HG03342 (cell line): ENCODE results near the gene AFP.
A peak's percentile ranks its signal among the peaks of the same experiment; 100 is the strongest.

Experiments used
- ATAC-seq: cut with Tn5 transposase; IDR thresholded peaks from one replicate; pipeline ENCODE4 v1.9.1; 2021; ENCODE audit warnings: mild to moderate bottlenecking, moderate library complexity; ENCODE audit not compliant: unreplicated experiment

AFP gene

DNA sequence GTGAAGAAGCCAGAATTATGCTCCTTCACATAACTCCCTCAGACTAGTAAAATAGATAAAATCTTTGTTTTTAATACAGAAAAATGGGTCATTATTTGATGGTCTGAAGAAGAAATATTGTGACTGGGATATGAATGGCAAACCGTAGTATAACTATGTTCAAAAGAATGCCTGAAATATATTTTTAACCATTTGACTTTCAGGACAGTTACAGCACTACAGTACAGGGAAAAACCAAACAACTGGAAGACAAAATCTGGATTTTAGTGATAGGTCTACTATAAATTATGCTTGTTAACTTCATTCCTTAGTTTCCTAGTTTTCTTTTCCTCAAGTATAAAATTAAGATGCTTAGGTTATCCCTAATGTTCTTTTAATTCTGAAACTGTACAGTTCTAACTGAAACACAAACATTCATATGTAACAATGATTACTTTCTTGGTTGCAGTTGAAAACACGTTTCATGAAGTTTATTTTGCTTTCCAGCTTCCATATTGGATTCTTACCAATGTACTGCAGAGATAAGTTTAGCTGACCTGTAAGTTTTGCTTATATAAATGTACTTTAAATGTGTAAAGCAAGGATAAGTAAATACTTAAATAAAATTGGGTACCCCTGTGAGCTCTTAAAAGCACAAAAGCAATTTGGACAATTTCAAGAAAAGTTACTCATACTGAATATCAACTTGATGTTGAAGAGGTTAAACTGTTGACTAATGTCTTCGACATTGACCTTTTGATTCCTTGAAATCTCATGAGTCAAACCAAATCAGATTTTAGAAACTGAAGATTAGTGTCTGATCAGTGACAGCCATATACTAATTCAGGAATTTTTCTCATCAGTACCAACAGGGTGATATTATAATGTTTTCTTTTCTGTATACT lies 895 bp downstream of the AFP start:
- no peak for ATAC-seq

DNA sequence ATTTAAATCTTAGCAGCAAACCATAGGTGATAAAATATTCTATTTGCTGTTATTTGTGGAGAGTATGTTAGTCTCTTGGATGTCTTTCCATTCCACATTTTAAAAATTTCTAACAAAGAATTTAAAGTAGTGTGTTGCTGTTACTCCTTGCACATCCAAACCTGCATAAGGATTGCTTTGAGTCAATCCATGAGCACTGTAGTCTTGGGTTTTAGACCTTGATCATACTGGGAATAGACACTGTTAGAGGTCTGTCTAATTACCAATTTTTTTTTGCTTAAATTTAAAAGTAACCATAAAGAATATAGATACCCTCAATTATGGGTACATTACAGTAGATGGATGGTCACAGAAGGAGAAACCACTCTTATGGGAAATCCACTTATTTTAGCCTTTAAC lies 1.5 kb downstream of the AFP start:
- no peak for ATAC-seq

DNA sequence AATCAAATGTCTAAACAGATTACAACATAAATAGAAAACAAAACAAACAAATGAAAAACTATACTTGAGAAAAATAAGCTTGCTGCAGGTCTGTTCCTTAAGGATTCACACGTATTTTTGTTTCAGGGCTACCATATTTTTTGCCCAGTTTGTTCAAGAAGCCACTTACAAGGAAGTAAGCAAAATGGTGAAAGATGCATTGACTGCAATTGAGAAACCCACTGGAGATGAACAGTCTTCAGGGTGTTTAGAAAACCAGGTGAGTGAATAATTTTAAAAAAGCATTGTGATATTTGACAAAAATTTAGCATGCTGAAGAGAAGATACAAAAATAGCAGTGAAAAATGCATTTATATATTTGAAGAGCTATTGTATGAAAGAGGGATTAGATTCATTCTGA lies 2.0 kb downstream of the AFP start:
- no peak for ATAC-seq

DNA sequence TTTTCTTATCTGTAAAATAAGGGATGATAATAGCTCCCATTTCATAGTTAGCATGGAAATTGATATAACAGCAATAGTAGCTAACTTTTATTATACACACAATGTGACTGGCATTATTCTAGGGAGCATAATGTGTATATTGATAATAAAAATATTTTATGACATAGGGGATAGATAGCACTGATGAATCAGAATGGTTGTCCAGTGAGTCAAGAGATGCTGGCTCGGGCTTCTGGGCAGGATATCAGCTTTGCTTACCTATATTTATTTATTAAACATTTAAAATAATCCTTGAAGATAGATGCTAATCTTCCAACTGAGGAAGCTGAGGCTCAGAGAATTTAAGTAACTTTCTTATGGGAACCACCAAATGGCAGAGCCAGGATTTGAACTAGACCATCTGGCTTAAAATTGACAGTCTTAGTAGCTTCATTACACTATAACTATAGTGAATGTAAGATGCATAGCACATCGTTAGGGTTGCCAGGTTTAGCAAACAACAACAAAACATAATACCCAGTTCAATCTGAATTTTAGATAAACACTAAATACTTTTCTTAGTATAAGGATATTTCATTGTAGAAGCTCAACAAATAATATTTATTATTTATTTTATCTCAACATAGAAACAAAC lies 2.7 kb downstream of the AFP start:
- no peak for ATAC-seq

DNA sequence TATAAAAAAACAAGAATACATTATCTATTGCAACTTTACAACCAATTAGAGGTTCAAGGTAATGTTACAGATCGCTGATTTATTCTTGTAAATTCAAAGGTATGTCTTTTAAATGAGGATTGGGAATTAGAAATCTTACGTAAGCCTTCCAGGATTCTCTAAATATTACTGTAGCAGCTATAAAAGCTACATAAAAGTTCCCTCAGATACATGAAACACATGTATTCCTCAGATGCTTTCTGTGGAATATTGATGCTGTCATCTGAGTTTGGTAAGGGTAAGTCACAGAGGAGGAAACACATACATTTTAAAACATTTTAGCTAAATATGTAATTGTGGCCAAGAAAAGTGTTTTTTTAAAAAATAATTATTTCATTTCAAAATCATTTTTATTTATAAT lies 3.4 kb downstream of the AFP start:
- no peak for ATAC-seq

DNA sequence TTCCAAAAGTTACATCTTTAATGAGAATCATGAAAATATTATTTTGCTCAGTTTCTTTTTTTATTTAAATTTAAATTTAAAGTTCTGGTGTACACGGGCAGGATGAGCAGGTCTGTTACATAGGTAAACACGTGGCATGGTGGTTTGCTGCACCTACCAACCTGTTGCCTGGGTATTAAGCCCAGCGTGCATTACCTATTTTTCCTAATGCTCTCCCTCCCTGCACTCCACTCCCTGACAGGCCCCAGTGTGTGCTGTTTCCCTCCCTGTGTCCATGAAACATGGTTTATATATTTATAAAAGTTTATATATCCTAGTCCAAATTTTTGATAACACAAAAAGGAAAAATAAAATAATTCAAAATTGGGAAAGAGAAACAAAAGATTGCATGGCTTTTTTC lies 4.0 kb downstream of the AFP start:
- no peak for ATAC-seq

DNA sequence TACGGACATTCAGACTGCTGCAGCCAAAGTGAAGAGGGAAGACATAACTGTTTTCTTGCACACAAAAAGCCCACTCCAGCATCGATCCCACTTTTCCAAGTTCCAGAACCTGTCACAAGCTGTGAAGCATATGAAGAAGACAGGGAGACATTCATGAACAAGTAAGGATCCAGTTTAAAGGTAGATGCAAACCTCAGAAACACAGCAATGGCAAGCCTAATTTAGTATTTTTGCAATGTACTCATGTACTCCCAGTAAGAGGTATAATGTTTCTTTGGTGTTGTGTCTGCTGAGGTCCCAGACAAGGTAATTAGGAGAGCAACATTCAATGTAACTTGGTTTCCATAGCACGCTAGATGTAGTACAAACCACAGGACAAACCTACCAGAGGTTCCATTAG lies 4.6 kb downstream of the AFP start:
- ATAC-seq, result no peak

DNA sequence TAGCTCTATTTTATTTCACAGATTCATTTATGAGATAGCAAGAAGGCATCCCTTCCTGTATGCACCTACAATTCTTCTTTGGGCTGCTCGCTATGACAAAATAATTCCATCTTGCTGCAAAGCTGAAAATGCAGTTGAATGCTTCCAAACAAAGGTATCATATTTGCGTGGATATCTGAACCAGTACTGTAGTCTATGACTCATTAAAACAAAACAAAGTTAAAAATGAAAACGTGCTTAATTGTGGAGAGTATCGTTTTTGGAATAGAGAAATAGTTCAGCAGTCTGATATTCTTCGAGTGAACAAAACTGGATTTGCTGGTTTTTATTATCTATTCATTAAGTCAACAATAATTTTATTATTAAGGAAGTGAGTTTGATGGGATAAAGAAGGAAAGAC lies 6.3 kb downstream of the AFP start:
- no peak for ATAC-seq

DNA sequence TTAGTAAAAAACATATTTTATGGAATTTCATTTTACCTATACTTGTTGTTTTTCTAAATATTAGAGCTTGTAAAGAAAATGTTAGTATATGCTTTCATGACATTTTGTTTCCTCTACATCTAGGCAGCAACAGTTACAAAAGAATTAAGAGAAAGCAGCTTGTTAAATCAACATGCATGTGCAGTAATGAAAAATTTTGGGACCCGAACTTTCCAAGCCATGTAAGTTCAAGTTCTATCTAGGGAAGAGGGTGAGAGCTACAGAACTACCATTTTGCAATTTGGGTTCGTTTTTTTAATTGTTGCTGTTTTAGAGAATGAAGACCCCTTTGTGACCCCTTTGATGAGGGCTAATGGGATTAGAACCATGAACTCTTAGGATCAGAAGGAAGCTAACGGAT lies 7.2 kb downstream of the AFP start:
- ATAC-seq, result no peak

DNA sequence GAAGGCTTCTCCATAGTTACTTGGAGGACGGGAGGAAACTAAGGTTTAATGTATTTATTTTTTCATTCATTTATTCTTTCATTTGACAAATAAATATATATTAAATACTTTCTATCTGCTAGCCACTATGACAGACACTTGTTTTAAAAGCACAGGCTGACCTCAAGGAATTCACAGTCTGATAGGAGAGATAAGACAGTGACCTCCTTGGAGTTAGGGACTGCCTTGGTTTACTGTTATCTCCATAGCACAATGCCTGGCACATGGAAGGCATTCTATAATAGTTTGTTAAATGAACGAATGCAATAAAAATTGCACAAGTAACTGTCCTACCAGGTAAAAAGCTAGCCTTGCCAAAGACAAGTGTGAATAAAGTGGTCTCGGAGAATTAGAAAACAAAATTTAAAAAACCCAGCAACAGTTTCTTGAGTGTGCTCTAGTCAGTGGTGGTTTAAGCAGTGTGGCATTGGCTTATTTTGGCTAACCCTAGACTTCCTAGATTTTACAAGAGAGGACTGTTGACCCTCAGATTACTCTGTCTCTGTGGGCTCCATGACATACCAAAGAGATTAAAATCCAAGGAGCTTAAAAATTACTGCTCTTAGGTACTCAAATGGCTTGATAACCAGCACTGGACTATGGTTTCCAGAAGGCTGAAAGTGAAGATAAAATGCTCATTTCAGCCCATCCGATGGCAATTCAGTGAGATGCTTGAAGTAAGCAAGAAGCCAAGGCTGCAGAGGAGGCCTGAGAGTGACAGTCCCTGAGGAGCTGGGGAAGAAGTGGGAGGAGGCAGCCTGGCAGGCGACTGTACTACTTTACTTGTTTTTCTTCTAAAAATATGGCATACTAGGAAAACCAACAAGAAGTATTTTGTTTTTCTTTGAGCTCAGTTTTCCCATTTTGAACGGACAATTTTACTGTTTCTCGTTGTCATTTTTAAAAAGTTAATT lies 9.6 kb downstream of the AFP start:
- no peak for ATAC-seq

DNA sequence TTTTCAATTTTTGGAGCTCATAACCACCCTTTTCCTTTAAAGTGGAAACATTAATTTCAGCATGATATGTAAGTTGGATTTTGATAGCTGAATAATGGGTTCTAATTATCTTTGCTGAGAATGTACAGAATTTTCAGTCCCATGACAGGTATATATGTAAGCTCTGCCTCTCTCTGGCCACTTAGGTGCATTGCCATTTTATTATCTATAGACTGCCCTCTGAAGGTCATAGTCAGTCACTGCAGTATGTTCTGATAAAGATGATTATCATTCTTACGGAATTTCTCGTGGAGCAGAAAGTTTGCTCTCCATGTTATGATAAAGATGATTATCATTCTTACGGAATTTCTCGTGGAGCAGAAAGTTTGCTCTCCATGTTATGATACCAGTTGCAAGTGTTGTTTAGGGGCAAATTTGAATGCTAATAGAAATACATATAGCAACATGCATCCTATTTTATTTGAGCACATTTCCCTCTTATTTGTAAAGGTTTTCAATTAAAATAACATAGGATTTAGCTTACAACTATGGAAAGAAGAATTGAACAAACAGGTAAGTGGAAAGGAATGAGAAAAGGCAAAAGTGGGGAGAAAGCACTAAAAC lies 10.4 kb downstream of the AFP start:
- peak; percentile 100 for ATAC-seq

DNA sequence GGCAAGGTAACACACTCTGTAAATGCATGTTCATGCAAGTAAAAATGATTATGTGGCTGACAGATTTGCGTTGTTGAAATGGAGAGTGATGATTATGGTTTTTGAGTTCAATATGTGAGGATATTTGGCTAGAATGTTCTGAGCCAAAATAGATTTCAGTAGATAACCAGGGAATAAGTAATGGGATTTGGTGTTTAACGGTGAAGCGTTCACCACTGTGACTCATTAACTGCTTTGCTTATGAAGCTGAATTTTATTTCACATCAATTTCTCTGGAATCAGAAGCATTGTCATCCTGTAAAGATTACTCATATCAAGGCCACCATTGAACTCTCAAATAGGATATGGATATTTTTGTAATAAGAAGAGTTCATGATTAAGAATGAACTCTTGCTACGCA lies 11.7 kb downstream of the AFP start:
- no peak for ATAC-seq

DNA sequence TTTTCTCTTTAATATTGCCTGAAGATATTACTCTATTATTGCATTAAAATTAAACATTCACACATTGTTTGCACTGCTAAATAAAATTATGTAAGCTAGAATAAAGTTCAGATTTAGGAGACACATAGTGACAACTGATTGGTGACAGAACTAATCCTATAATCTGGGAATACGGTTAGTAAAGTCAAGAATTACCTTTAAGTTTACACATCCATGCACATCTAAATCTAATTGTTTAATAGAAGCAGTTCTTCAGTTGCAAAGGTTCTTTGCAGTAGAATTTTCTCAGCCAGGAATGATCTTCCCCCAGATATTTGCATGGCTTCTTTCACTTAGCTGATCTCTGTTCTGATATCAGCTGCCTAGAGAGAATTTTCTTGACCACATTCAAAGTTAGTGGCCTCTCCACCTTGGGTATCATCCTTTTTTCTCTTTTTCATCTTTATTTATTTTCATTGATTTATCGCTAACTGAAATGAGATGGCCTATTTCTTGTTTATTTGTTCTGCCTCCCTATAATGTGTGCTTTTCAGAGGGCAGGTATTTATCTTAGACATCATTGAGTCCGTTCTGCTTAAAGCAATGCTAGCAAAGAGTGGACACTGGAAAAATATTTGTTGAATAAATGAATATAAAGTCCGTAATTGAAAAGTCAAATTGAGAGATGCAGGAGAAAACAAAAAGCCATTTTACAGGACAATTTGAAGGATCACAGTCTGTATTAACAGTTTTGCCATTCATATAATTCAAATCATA lies 12.6 kb downstream of the AFP start:
- ATAC-seq, result no peak

DNA sequence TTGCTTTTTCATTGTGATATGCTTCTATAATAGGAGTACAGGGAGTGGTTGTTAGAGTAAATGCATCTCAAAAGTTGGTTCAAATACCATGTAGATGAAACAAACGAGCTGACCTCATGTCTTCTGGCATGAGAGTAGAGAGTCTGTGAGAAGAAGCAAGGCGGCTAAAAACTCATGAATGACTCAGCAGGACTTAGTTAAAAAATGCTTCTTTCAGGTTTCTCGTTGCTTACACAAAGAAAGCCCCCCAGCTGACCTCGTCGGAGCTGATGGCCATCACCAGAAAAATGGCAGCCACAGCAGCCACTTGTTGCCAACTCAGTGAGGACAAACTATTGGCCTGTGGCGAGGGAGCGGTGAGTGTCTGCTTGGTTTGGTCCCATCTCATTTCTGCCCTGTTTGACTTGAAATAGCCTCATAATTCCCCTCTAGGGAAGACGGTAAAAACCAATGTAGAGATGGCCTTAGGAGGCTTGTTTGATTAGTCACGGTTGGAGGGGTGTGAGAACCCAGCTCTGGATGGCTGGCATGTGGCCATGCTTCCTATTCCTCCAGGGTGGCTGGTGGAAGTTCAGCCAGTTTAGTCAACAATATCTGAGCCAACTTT lies 14.5 kb downstream of the AFP start:
- no peak for ATAC-seq

DNA sequence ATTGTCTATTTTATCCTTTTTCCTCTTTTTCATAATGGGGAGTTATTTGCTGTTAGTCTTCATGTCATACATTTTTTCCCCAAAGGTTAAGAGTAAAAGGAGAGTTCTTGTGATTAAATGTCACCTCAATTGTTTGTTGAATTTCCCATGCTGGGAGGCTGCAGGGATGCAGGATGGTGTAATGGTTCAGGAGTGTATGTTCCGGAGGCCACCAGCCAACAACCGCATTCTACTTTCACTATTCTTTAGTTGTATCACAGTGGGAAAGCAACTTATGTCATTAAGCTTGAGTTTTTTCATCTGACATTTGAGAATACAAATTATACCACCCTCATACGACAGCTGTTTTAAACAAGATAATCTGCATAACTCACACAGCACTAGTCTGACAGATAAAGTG lies 15.4 kb downstream of the AFP start:
- no peak for ATAC-seq

DNA sequence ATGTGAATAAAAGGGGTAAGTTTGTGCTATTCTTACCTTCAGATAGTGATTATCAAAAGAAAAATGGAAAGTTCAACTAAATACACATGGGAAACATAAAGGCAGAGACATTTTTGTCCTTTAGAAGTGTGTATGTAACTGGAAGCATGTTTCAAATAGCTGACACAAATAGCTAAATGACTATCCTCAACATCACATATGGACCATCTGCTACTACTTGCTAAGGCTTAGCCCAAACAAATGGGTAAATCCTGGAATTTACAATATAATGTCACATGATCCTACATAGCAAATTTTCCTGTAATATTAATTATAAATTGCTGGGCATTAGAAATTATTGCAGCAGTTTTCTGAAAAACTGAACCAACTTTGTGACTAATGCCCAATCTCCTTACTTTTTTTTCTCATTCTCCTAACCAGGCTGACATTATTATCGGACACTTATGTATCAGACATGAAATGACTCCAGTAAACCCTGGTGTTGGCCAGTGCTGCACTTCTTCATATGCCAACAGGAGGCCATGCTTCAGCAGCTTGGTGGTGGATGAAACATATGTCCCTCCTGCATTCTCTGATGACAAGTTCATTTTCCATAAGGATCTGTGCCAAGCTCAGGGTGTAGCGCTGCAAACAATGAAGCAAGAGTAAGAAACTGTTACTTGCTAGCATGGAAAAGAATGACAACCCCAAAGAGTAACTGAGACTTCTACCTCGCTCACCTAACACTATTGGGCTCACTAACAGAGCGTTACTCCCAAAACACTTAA lies 16.1 kb downstream of the AFP start:
- no peak for ATAC-seq

DNA sequence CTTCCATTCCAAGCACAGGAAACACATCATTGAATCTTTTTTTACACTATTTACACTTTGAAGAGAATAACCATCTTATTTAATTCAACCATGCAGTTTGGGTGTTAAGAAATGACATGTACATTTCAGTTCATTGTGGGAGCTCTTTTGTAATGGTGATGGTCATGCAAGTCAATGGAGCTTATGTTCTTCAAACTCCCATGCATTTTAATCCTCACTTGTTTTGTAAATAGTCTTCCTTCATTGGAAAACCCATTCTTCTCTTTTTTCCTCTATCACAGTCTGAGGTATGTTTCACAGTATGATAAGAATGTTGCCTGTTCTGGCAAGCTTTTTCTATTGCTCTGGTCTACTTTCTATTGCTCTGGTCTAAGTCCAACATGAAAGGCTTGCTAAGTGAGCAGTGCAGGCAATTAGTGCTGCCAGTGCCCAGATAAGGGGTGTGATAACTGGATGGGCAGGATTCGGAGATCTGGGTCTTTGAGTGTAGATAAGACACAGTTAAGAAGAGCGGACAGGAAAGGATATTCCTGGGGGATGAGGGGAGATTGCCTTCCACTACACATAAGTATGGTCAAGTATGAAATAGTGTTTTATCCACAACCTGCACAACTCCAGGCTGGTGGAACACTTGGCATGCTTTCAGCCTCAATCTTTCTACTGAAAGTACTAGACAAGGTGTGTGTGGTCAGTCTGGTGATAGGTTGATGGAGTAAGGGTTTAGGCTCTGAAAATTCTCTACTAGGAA lies 17.1 kb downstream of the AFP start:
- ATAC-seq, result no peak

DNA sequence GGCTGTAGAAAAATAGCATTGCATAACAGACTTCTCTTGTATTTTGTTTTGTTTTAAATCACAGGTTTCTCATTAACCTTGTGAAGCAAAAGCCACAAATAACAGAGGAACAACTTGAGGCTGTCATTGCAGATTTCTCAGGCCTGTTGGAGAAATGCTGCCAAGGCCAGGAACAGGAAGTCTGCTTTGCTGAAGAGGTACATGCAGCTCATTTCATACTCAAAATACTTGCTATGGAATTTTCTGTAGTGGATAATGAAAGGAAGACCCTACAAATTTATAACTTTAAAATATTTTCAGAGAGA lies 17.6 kb downstream of the AFP start:
- no peak for ATAC-seq

DNA sequence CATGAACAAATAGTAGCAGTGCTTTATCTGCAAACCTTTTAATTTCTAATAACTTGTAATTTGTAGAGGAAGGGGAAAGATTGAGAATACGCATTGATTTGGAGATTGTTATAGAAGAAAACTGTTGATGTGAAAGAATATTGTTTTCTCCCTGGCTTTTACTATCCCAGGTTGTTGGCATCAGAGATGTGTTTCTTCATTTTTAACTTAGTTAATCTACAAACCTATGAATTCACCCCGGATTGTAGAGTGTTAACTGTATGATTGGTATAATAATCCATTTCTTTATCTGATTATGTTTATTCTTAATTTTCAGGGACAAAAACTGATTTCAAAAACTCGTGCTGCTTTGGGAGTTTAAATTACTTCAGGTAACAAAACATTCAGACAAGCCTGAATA lies 18.9 kb downstream of the AFP start:
- ATAC-seq, result no peak
